GM21526 (cell line): ENCODE data around the gene KAT2B.

Source experiments
- ATAC-seq: cut with Tn5 transposase; IDR thresholded peaks from one replicate; pipeline ENCODE4 v1.9.1; 2021; ENCODE audit warnings: moderate library complexity; ENCODE audit not compliant: unreplicated experiment, low FRiP score

The KAT2B gene

GRCh38 chr3:20062996-20063395 lies 22.8 kb downstream of the KAT2B start:
- ATAC-seq: no peak

GRCh38 chr3:20064387-20064786 lies 24.1 kb downstream of the KAT2B start:
- no peak for ATAC-seq

GRCh38 chr3:20064796-20065564 lies 24.7 kb downstream of the KAT2B start:
- no peak for ATAC-seq

GRCh38 chr3:20066079-20066478 lies 25.8 kb downstream of the KAT2B start:
- ATAC-seq: no peak

DNA sequence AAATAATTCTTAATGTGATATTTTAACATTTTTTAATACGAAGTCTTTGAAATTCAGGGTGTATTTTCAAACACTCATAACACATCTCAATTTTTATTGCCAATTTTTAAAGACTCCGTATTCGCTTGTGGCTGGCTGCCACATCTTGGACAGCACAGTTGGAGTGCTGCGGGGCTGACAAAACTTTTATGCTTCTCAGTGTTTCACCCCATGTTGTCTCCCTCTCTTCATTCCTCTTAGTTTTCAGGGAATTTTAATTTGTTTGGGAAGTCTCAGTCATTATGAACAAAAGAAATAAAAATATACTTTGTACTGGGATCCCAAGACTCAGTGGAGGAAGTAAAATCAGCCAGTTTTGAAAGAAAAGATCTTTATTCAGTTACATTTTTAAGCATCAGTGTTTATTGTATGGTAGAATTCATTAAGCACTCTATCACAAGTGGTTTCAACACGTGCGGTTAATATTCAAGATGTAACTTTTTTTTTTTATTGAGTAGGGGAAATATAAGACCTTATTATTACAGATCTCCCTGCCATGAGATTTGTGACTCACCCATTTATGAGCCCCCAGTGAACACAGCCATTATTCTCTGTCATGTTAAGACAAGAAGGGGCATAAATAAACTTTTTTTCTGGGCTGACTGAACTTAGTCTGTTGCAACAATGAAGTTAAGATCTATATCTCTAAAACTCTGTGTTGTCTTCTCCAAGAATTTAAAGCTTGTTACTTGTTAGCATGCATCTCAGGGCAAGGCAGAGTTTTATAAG lies 26.8 kb downstream of the KAT2B start:
- ATAC-seq: no peak

GRCh38 chr3:20068512-20069177 lies 28.4 kb downstream of the KAT2B start:
- ATAC-seq: no peak

DNA sequence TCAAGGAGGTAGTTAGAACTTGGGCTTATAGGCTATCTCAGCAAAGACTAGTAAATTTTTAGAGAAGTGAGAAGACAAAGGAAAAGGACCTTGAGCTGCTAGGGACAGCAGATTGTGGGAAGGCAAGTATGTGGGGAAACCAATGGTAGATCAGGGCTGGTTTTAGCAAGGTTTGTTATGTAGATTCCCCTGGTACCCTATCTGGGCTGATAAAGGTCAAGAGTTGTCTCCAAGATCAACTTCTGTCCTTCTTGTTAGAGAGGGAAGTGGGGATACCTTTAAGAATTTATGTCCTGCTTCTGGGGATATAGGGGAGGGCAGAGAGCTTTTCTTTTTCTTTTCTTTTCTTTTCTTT lies 28.9 kb downstream of the KAT2B start:
- no peak for ATAC-seq

DNA sequence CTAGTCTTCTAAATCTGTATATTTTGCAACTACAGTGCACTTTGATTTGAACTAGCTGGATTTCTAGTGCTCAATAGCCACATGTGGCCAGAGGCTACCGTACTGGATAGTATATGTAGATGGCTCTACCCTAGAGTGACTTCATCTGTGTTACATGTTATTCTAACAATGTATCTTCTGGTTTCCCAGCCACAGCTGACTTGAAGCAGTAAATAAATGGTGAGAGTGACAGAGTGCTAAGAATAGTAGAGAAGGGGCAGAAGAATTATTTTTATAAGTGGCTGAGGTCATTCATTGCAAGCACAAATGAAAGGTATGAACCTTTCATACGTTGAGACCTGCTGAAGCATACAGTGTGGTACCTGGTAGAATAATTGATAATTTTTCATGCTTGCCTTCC lies 30.9 kb downstream of the KAT2B start:
- no peak for ATAC-seq

- ATAC-seq: no peak
These were observed 32.2 kb downstream of the KAT2B start for GRCh38 chr3:20072422-20072821.

DNA sequence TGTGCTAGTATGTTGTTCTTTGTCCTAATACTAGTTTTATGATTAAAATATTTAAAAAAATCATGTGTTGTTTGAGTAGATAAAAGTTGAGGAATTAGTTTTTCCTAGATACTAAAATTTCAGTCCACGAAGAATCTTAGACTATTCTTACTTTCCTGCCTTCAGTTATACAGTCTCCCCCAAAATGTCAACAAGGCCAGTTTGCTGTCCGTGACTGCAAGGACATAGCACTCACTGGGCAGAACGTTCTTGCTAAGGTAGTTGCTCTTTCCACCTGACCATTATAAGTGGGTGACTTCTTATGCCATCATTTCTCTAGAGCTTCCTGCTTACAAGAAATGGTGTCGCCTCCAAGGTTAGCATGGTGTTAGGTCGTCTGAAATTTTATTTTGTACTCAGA lies 32.8 kb downstream of the KAT2B start:
- no peak for ATAC-seq

- no peak for ATAC-seq
These were observed 33.4 kb downstream of the KAT2B start for GRCh38 chr3:20073683-20074082.

GRCh38 chr3:20074226-20075063 lies 34.2 kb downstream of the KAT2B start:
- no peak for ATAC-seq

GRCh38 chr3:20075197-20075596 lies 35.0 kb downstream of the KAT2B start:
- ATAC-seq: no peak

DNA sequence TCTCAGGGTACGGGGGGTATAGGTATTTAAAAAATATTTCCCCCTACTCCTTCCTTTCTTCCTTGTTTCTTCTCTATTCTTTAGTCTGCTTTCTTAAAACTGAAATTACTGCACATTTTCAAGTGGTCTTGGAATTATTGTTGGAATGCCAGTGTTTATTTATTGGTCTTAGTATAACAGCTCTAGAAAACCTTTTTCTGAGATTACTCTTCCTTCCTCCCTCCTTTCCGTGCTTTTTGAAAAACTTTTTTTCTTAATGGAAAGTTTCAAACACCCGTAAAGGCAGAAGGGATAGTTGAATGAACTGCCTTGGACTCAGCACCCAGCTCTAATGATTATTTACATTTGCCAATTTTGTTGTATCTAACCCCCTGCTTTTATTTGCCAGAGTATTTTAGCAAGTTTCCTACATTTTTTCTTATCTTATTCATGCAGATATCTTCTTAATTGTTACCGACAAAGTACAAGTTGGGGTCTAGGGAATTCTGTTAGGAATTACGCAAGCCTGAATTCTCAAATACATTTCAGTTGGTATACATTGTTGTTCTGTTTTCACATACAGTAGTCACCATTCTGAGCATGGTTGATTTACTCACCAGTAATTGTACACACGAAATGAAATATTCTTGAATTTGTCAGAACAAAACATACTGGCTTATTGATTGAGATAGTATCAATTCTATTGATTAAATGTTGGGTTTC lies 36.2 kb downstream of the KAT2B start:
- ATAC-seq: no peak

DNA sequence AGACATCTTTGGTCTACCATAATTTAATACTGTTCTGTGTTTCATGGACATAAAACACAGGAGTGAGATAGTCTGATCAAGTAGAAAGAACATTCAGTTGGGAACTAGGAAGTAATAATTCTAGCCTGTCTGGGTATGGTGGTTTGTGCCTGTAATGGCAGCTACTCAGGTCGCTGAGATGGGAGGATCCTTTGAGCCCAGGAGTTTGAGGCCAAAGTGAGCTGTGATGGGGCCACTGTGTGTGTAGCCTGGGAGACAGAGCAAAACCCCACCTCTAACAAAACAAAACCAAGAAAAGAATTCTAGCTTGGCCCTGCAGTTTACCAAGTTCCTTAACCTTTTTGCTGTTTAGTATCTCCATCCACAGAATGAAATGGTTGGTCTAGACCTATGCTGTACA lies 36.8 kb downstream of the KAT2B start:
- no peak for ATAC-seq

DNA sequence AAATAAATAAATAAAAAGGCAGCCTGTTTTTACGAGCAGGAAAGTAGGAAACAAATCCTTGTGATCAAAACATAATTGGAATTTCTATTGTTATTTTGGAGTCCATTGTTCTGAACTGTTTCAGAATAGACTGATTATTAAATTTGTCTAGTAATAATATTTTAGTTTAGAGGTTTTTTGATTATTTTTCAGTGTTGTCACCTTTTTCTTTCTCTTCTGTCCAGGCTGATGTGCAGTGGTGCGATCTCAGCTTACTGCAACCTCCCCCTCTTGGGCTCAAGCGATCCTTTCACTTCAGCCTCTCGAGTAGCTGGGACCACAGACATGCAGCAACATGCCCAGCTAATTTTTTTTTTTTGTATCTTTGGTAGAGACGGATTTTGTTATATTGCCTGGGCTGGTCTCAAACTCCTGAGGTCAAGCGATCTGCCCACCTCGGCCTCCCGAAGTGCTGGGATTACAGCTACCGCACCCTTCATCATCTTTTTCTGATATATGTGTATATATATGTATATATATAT lies 38.0 kb downstream of the KAT2B start:
- no peak for ATAC-seq

GRCh38 chr3:20079621-20080020 lies 39.4 kb downstream of the KAT2B start:
- ATAC-seq: no peak

DNA sequence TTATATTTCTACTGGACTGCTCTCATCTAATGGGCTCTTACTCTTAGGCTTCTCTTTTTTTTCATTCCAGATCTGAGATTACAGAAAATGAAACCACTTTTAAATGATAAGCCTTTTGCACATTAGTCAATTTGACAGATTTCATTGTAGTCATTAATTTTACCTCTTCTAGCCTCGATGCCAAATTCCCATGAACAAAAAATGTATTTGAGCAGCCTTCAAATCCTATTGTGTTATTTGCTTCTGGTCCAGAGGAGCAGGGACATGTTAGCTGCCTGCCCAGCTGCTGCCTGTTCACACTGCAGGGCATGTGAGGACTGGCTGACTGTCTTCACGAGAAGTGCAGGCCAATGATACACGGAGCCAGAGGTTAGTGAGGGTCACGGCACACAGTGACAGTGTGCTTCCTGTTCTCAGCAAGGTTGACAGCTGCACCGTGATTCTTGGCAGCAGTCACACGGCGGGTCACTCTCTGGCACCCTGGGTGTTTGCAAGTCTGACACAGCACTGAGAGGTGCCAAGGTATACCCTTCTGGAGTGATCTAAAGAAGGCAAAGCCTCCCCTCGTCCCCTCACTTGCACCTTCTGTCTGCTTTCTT lies 40.8 kb downstream of the KAT2B start:
- peak; percentile 79 for ATAC-seq

DNA sequence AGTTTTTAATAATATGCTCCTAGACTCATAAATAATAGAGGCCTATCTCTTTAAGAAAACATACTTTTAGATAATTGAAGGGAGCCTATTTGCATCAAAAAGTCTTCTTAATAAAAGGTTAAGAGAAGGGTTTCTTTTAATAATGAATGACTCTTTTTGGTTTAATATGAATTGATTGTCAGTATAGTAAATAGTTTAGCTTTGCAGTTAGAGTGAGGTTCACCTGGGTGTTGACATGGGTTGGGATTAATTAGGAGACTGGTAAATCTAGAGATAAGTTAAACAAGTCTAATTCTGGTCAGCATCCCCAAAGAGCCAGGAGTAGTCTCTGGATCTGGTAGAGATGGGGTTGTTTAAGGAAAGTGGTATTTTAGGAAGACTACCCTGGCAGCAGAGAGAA lies 43.0 kb downstream of the KAT2B start:
- no peak for ATAC-seq

- no peak for ATAC-seq
These were observed 43.7 kb downstream of the KAT2B start for GRCh38 chr3:20083953-20084352.
